Stimulated activated CD8-positive, alpha-beta memory T cell treated with anti-CD3 and anti-CD28 coated beads, Interleukin-2, amount 100 ng/mL, for 48 hours (primary cell): Measurements from ENCODE around the gene SH3RF3.

Experiments used
- DNase-seq, 2 donors: peaks; one replicate each; pipeline ENCODE4 v3.0.0-alpha.2; 2020; ENCODE audit warnings: low read depth in 2 of 2

Gene SH3RF3

GRCh38 chr2:109304731-109305470 is 175.9 kb downstream of the SH3RF3 start:
- DNase-seq, result no peak

- no peak for DNase-seq
Observed at GRCh38 chr2:109305490-109306167, 176.6 kb downstream of the SH3RF3 start.

- DNase-seq, result no peak
Observed at GRCh38 chr2:109306190-109306589, 177.2 kb downstream of the SH3RF3 start.

GRCh38 chr2:109311771-109312170 is 182.8 kb downstream of the SH3RF3 start:
- DNase-seq, result no peak

- DNase-seq, result no peak
Observed at GRCh38 chr2:109312902-109313301, 183.9 kb downstream of the SH3RF3 start.

- DNase-seq, result no peak
Observed at GRCh38 chr2:109313343-109313742, 184.3 kb downstream of the SH3RF3 start.

- DNase-seq, result no peak
Observed at GRCh38 chr2:109316091-109316490, 187.1 kb downstream of the SH3RF3 start.

- no peak for DNase-seq
Observed at GRCh38 chr2:109317471-109318095, 188.6 kb downstream of the SH3RF3 start.

- DNase-seq, result no peak
Observed at GRCh38 chr2:109318150-109318948, 189.3 kb downstream of the SH3RF3 start.

GRCh38 chr2:109318949-109319342 is 189.9 kb downstream of the SH3RF3 start:
- DNase-seq, result no peak

GRCh38 chr2:109320195-109320922 is 191.4 kb downstream of the SH3RF3 start:
- no peak for DNase-seq

- DNase-seq, result no peak
Observed at GRCh38 chr2:109321570-109321969, 192.6 kb downstream of the SH3RF3 start.

- DNase-seq, result no peak
Observed at GRCh38 chr2:109322111-109322510, 193.1 kb downstream of the SH3RF3 start.

GRCh38 chr2:109322641-109323040 is 193.6 kb downstream of the SH3RF3 start:
- DNase-seq, result no peak

GRCh38 chr2:109324861-109325260 is 195.9 kb downstream of the SH3RF3 start:
- no peak for DNase-seq

GRCh38 chr2:109325570-109325969 is 196.6 kb downstream of the SH3RF3 start:
- no peak for DNase-seq

GRCh38 chr2:109326306-109326705 is 197.3 kb downstream of the SH3RF3 start:
- DNase-seq, result no peak

- DNase-seq, result no peak
Observed at GRCh38 chr2:109330056-109330455, 201.1 kb downstream of the SH3RF3 start.

GRCh38 chr2:109331081-109331480 is 202.1 kb downstream of the SH3RF3 start:
- no peak for DNase-seq

- no peak for DNase-seq
Observed at GRCh38 chr2:109331896-109332848, 203.2 kb downstream of the SH3RF3 start.
